Measurements from ENCODE around the gene MT1F. TPM values are rescaled to one million over a fixed set of nuclear protein-coding genes. Genes with fewer than 3 reads are reported as not detected.

The MT1F gene
- total RNA-seq (ENCODE audit: low replicate concordance): 1.1 TPM in 1 of 2 replicates, not detected in the other

- no peaks in the 10 kb centered on the region for H3K79me2 ChIP-seq (ENCODE audit: low read depth)
- H3K4me1 Mint-ChIP-seq: peaks cover 12% of the 10 kb centered on the region
- H2AFZ ChIP-seq (replicated peaks): peak within 1 kb of the TSS; percentile 74
- DNase-seq (ENCODE audit: low spot score): peak; percentile 89
- TF ChIP-seq CTCF (IDR thresholded peaks at IDR 0.05) (no peak), EZH2phosphoT487 (IDR thresholded peaks at IDR 0.05) (peak; percentile 23), EZH2 (IDR thresholded peaks at IDR 0.05) (peak; percentile 61)
- peak within 1 kb of the TSS; percentile 88 for H3K4me3 Mint-ChIP-seq
- peak within 1 kb of the TSS; percentile 86 for H3K4me2 ChIP-seq
- H4K20me1 ChIP-seq (ENCODE audit: low read depth): peaks cover 8% of the 10 kb centered on the region
- H3K27me3 Mint-ChIP-seq (ENCODE audit: insufficient read depth, low read depth): peaks cover 52% of the 10 kb centered on the region
- H3K27me3 ChIP-seq: peaks cover 97% of the 10 kb centered on the region
- no peak within 1 kb of the TSS for H3K9ac ChIP-seq
- no peaks in the 10 kb centered on the region for H3K36me3 ChIP-seq
- H3F3A ChIP-seq (ENCODE audit: low read depth): peaks cover 13% of the 10 kb centered on the region
- peaks cover 7% of the 10 kb centered on the region for H3K4me1 ChIP-seq
- H3K9me3 Mint-ChIP-seq: no peaks in the 10 kb centered on the region
- peak within 1 kb of the TSS; percentile 56 for H3K4me3 ChIP-seq
- no peak within 1 kb of the TSS for H3K27ac Mint-ChIP-seq
- H3K27ac ChIP-seq: no peak within 1 kb of the TSS
- H3K36me3 Mint-ChIP-seq: no peaks in the 10 kb centered on the region
- H3K9me3 ChIP-seq (ENCODE audit: low read depth): no peaks in the 10 kb centered on the region
Measured at GRCh38 chr16:56657555-56658326, at the start of gene MT1F. Gene MT1F (plus strand): TSS chr16:56657959. CDS start chr16:56658059, 100 bp downstream.

GRCh38 chr16:56608043-56608875 is 49.5 kb upstream of the MT1F start, which contains the start of gene MT2A:
Gene MT2A (plus strand): TSS chr16:56608584. CDS start chr16:56608656, 72 bp downstream.
- H3K27ac Mint-ChIP-seq: no peak within 1 kb of the TSS
- Histone ChIP-seq H4K20me1 (ENCODE audit: low read depth) (peaks cover 19% of the 10 kb centered on the region), H2AFZ (replicated peaks) (peak within 1 kb of the TSS; percentile 72), H3F3A (ENCODE audit: low read depth) (peaks cover 24% of the 10 kb centered on the region), H3K36me3 (no peaks in the 10 kb centered on the region), H3K9ac (no peak within 1 kb of the TSS), H3K4me2 (peak within 1 kb of the TSS; percentile 91), H3K27me3 (peaks cover 100% of the 10 kb centered on the region), H3K79me2 (ENCODE audit: low read depth) (no peaks in the 10 kb centered on the region), H3K27ac (no peak within 1 kb of the TSS), H3K4me3 (peak within 1 kb of the TSS; percentile 50), H3K4me1 (peaks cover 18% of the 10 kb centered on the region), H3K9me3 (ENCODE audit: low read depth) (no peaks in the 10 kb centered on the region)
- peak within 1 kb of the TSS; percentile 89 for H3K4me3 Mint-ChIP-seq
- DNase-seq (ENCODE audit: low spot score): peak; percentile 95
- no peak for TF ChIP-seq CTCF (IDR thresholded peaks at IDR 0.05)
- peak; percentile 2 for TF ChIP-seq EZH2phosphoT487 (IDR thresholded peaks at IDR 0.05)
- TF ChIP-seq EZH2 (IDR thresholded peaks at IDR 0.05): peak; percentile 82
- H3K36me3 Mint-ChIP-seq: no peaks in the 10 kb centered on the region
- peaks cover 35% of the 10 kb centered on the region for H3K4me1 Mint-ChIP-seq
- H3K27me3 Mint-ChIP-seq (ENCODE audit: insufficient read depth, low read depth): peaks cover 15% of the 10 kb centered on the region
- H3K9me3 Mint-ChIP-seq: no peaks in the 10 kb centered on the region

- Histone ChIP-seq H3K9ac (no peak overlapping the region), H3K79me2 (ENCODE audit: low read depth) (no peaks in the 10 kb centered on the region), H3K4me2 (peak overlapping the region; percentile 91), H3K27ac (no peak overlapping the region), H3K9me3 (ENCODE audit: low read depth) (no peaks in the 10 kb centered on the region), H3K4me1 (peaks cover 18% of the 10 kb centered on the region), H3K36me3 (no peaks in the 10 kb centered on the region), H3K4me3 (peak overlapping the region; percentile 50), H3K27me3 (peaks cover 100% of the 10 kb centered on the region), H3F3A (ENCODE audit: low read depth) (peaks cover 24% of the 10 kb centered on the region), H4K20me1 (ENCODE audit: low read depth) (peaks cover 16% of the 10 kb centered on the region), H2AFZ (replicated peaks) (peak overlapping the region; percentile 72)
- TF ChIP-seq CTCF (IDR thresholded peaks at IDR 0.05): no peak
- peak; percentile 80 for TF ChIP-seq EZH2 (IDR thresholded peaks at IDR 0.05)
- TF ChIP-seq EZH2phosphoT487 (IDR thresholded peaks at IDR 0.05): peak; percentile 55
- peak; percentile 45 for DNase-seq (ENCODE audit: low spot score)
- Mint-ChIP-seq H3K27me3 (ENCODE audit: insufficient read depth, low read depth) (peaks cover 13% of the 10 kb centered on the region), H3K36me3 (no peaks in the 10 kb centered on the region), H3K4me1 (peaks cover 35% of the 10 kb centered on the region), H3K9me3 (no peaks in the 10 kb centered on the region), H3K4me3 (peak overlapping the region; percentile 89), H3K27ac (no peak overlapping the region)
Measured at GRCh38 chr16:56608876-56609462, 48.8 kb upstream of the MT1F start.

All from neural progenitor cell (in vitro differentiated cells).